Right renal cortex interstitium (tissue), 3 donors: ENCODE results near the gene MARK3. TPM values are rescaled to one million over a fixed set of nuclear protein-coding genes. Genes with fewer than 3 reads are reported as not detected.
A peak's percentile ranks its signal among the peaks of the same experiment; 100 is the strongest.

Source experiments
- DNase-seq, 3 donors: peaks; one replicate each; pipeline ENCODE4 v3.0.0-alpha.2; 2013; ENCODE audit warnings: low read depth in 3 of 3, low spot score in 2 of 3
- polyA plus RNA-seq, 3 donors: library from polyadenylated mRNA; unstranded; fragments of 120-200 nt; gene quantifications; one replicate each; pipeline ENCODE4 v1.2.1, GENCODE V29; 2013; ENCODE audit not compliant: insufficient read length in 3 of 3

Gene MARK3
- polyA plus RNA-seq, 3 donors, result 87.3 to 99.0 (median 97.8) TPM

DNA sequence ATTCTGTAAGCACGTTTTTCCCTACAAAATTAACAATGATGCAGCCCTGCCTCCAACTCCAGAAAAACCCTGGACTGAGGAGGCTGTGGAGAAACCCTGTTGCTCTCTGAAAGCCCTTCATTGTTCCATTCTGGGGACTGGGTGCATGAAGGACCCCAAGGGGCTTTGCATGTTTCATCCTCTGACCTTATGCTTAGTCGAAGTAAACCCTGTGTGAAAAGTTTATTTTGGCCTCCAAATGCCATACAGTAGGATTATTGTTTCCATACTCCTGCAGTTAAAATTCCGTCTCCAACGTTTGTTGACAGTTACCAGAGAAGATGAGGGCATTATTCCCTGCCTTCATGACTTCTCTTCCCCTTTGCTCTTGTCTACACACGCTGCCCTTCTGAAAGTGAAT lies 91.4 kb downstream of the MARK3 start:
- DNase-seq, result no peak

DNA sequence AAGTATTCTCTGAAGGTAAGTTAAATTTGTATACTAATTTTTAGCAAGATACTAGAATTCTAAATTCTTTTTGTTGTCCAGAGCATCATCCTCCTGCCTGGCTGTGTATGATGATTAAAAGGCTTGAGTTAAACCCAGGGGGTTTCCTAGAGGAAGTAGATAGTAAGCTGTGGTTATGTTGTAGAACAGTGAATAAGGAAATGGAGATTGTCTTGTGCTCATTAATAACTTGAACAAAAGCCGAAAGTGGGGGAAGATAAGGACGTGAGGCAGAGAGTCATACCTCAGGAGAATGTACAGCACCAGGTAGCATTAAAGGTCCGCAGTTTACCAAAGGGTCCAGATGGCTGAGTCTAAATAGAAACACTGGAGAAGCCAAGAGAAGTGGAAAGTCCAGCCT lies 95.4 kb downstream of the MARK3 start:
- no peak for DNase-seq

DNA sequence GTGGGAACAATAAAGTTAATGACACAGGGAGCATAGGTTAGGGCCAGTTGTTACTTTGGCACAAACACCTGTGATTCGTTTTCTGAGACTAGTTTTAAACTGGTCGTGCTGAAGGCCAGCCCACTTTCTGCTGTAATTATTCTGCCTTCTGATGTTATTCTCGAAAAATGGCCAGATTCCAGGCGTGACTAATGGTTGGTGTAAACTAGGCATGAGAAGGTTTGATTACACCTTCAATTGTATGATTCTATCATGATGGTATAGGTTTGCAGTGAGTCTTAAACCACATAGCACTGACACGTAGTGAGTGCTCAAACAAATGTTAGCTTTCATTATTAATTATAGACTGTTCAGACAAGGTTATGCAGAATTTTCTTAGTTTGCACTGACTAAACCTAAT lies 98.4 kb downstream of the MARK3 start:
- peak in 2 of 3 donors; percentile 10 to 13 for DNase-seq

DNA sequence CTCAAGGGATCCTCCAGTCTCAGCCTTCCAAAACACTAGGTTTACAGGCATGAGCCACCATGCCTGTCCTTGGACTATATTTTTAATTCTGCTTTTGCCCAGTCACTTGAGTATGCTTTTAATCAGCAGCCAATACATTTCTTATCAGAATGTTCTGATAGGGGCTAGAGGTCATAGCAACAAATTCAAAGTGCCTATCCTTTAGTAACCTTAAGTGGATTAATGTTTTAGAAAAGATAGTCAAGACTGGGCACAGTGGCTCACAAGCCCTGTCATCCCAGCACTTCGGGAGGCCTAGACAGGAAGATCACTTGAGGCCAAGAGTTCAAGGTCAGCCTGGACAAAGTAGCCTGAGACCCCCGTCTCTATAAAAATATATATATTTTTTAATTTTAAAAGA lies 100.3 kb downstream of the MARK3 start:
- DNase-seq, result no peak

DNA sequence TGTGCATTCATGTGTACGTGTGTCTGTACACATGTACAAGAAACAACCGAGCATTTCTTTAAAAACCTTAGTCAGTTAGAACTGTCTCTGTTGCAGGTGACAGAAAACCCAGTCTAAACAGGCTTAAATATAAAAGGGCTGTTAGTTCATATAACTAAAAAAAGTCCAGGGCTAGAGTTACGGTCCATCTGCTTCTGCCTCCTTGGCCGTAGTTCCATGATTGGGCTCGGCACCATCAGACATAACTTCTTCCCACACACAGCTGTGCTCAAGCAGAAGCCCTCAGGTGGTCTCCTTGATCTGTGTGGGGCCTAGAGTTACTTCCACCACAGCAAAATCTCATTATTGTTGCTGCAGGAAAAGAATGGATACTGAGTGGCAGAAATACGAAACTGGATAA lies 102.9 kb downstream of the MARK3 start:
- DNase-seq, result no peak

DNA sequence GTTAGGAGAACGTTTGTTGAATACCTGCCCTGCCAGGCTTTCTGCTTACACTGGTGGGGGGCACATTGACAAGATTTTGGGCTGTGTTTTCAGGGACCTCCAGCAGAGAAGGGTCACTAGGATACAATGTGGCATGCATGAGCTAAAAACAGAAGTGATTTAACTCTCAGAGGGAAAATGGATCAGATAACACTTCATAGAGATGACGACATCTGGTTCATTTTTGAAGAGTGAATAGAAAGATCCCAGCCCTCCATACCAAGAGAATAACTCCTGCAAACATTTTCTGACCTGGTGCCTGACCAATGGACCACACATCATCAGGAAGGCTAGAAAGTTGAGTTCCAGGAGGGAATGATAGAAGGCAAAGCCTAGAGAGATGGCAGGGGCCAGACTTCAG lies 103.7 kb downstream of the MARK3 start:
- no peak for DNase-seq

DNA sequence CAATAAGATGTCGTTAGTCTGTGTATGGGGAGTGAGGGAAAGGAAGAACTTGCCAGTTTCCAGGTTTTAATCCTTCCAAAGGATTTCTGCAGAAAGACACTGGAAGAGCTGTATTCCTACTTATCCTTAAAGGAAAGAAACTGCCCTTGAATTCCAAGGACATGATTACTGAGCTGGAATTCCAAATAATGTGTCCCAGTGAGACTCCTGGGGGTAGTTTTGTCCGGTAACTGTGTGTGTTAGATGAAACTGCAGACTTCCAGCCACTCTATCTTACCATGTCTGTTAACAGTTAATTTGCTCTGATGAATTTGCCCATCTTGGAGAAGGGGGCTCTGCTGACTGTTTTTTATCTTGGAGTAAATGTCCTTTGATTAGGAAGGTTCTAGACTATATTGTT lies 104.4 kb downstream of the MARK3 start:
- no peak for DNase-seq

DNA sequence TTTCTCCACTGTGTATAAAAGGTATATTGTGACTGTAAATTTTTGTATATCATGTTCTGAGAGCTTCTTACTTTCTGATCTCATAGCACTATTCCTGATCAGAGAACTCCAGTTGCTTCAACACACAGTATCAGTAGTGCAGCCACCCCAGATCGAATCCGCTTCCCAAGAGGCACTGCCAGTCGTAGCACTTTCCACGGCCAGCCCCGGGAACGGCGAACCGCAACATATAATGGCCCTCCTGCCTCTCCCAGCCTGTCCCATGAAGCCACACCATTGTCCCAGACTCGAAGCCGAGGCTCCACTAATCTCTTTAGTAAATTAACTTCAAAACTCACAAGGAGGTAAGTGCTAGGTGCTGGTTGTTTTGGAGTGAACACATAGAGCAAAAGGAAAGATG lies 106.5 kb downstream of the MARK3 start:
- no peak for DNase-seq

DNA sequence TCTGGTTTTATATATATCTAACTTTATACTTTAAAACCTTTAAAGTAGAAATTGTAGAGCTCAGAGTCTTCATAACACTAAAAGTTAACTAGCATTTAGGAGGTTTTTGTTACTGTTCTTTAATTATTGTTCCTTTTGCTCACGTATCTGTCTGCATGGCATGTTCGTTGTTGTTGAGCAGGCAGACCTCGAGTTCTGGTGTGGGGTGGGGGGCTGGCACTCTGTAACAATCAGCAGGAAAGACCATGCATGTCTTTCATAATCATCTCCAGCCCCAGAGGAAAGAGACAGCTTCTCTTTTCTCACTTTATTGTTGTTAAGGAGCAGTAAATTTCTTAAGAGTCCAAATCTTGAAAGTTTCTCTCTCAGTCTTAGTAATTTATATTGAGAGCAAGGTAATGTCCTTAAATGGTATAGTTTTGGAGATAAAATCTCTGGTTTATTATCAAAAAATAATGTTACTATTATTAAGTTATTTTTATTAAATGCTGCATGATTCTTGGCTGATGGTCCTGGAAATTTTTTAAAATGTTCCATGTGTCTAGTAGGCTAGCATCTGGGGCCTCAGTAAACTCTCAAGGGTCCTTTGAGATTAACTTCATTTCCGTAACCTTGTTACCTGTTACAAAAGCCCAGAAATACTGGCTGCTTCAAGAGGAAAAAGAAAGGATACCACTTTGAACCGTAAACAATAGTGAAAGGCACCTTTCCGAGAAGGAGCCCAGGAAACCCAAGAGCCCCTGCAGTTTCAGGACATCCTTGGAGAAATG lies 107.1 kb downstream of the MARK3 start:
- no peak for DNase-seq

DNA sequence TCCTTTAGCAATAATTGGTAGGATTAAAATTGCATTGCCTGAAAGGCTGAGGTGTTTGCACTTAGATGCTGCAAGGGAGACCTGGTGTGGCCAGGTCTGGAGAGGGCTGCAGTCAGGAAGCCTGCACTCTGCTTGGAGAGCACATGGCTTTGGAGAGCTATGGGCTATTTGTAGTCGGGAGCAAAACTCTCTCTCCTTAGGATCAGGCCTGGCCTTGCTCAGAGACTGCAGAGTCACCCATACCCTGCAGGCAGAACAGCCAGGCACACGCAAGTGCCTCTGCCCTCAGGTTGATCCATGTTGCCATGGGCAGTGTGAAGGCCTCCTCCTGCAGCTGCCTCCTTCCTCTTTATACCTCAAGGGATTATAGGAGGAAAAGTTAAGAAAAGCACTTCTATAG lies 110.6 kb downstream of the MARK3 start:
- no peak for DNase-seq

DNA sequence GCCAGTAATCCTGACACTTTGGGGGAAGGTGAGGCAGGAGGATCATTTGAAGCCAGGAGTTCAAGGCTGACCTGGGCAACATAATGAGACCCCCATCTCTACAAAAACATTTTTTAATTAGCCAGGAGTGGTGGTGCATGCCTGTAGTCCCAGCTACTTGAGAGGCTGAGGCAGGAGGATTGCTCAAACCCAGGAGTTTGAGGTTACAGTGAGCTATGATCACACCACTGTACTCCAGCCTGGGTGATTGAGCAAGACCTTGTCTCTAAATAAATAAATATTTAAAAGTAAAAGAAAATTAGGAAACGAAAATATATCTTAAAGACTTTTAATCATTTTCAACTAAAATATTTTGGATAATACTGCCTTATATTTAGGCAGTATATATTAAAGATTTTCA lies 111.6 kb downstream of the MARK3 start:
- no peak for DNase-seq

DNA sequence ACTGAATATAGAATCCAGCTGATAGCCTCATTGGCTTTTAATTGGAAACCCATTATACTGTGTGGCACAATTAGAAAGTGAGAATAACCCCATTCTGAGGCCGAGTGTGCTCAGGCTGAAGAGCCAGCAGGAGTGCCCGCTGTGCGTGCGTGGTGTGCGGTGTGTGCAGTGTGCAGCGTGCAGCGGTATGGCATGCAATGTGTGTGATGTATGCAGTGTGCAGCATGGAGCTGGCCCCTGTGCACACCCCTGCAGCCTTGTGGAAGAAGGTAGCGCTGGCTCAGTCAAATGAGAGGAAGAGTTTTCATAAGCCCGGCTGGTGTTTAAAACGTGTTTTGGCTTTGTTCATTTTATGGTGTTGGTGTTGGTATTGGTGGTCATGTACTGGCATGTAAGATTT lies 114.5 kb downstream of the MARK3 start:
- DNase-seq, result no peak

DNA sequence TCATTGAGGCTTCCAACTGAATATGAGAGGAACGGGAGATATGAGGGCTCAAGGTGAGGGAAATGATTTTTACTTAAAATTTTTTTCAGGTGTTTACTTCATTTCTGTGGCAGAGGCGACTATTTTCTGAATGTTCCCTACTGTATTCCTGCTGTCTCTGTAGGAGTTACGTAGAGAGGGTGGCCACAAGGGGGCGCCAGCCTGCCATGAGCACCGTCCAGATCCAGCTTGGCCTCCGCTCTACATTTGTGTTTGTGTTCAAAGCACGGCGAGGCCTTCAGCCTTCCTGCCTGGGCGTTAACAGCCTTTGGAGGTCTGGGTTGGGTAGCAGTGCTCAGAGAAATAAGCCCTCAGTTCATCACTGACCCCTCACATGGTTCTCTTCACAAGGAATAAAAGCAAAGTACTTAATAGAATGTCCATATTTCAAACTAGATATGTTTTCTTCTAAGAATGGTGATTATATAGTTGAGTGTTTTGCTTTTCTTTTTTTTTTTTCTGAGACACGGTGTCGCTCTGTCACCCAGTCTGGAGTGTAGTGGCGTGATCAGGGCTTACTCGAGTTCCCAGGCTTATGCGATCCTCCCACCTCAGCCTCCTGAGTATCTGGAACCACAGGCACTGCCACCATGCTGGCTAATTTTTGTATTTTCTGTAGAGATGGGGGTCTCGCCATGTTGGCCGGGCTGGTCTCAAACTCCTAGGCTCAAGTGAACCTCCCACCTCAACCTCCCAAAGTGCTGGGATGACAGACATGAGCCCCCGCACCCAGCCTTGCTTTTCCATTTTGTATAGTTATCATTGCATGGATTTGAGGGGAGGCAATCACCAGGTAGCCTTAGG lies 115.2 kb downstream of the MARK3 start:
- DNase-seq, result peak in 1 of 3 donors; percentile 80

DNA sequence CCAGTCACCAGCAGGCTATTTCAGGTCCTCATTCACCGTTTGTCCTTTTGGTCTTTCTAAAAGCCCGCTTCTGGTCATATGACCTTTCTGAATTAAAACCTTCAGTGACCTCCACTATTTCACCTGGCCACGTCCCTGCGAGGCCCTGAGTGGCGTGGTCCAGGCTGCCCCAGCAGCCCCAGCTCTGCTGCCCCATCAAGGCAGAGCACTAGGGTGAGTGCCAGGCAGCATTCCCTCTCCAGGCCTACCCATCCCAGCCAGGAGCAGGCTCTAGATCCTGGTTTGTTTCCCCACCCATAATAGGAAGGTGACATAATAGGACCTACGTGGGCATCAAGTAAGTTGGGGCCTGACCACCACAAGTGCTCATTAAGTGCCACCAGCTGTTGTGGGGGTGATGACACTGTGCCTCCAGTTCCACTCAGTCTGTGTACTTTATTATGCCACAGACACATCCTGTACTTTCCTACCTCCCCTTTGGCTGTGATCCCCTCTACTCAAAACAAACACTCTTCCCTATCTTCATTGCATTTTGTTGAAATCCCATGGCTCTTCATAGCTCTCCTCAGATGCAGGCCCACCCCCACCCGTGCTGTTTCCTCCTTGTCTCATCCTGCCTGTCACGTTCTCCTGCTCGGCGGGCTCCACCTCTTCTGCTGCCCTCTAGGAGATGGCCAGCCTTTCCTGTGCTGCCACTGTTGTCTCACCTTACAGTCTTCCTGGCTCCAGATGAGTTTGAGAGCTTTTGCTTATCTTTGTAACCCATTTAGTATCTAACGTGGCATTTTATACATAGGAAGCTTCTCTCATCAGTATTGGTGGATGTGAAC lies 116.0 kb downstream of the MARK3 start:
- no peak for DNase-seq

DNA sequence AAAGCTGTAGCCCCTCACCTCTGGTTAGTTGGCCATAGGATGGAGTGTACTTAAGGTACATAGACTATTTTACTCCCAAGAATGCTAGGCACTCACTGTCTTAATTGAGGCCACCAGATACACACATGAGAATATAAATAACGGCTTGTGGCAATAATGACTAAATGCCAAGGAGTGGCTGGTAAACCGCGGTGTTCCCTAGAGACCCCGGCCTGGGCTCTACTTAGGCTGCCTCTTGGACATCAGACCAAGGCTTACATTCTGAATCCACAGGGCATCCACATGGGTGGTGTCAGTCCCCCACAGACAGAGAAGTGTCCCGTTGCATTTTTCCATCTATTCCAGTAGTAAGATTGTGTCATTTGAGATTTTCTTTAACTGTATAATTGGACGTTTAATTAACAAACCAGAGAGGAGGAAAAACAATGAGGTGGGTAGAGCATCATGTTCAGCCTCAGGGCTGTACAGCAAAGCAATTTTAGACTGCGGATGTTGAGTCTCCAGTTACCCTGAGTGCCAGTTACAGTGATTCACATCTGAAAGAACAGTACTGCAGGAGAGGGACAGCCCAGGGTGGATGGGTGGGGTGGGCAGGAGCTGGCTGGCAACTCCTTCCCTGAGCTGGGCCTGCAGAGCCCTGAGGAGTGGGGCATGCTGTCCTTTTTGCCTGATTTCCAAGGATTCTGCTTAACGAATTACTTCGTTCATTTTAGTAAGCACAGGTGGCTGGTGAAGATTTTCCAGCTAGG lies 116.9 kb downstream of the MARK3 start:
- no peak for DNase-seq

DNA sequence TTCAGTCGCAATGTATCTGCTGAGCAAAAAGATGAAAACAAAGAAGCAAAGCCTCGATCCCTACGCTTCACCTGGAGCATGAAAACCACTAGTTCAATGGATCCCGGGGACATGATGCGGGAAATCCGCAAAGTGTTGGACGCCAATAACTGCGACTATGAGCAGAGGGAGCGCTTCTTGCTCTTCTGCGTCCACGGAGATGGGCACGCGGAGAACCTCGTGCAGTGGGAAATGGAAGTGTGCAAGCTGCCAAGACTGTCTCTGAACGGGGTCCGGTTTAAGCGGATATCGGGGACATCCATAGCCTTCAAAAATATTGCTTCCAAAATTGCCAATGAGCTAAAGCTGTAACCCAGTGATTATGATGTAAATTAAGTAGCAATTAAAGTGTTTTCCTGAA lies 117.7 kb downstream of the MARK3 start:
- no peak for DNase-seq

DNA sequence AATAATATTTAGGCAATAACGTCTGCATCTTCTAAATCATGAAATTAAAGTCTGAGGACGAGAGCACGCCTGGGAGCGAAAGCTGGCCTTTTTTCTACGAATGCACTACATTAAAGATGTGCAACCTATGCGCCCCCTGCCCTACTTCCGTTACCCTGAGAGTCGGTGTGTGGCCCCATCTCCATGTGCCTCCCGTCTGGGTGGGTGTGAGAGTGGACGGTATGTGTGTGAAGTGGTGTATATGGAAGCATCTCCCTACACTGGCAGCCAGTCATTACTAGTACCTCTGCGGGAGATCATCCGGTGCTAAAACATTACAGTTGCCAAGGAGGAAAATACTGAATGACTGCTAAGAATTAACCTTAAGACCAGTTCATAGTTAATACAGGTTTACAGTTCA lies 118.1 kb downstream of the MARK3 start:
- no peak for DNase-seq

DNA sequence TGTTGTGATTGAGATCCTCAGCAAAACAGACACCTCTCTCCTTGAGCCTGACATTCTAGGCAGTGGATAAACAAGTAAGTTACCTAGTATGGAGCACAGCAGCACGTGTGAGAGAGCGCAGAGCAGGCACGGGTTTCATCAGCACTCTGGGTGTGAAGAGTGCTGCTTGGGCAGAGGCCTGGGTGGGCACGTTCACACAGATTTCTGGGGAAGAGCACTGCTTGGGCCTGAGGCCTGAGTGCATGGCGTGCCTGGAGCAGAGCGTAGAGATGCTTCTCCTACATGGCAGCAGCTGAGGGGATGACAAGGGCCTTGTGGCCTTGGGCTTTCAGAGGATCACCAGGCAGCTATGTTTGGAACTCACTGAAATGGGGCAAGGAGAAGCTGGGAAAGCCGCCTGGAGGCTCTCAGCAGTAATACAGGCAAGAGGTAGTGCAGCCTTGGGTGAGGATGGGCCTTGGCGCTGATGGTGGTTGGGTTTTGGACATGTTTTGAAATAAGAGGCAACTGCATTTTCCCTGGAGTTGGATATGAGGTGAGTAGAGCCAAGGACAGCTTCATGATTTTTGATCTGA lies 119.9 kb downstream of the MARK3 start:
- DNase-seq, result no peak

DNA sequence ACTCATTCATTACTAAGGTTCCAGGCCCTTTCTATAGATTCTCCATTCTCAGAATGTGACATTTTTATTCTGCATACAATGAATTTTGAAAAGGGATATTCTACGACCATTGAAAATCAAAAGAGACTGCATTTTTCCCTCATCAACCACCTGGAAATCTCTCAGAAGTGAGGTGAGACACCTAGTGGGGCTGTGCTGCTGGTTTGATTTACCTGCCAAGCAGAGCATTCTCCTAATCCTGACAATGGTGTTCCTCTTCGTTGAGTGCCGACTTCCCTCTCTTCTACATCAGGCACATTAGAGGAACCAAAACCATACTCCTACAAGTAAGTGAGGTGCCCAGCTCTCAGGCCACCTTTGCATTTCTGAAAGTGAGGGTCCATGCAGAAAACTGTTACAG lies 122.5 kb downstream of the MARK3 start:
- DNase-seq, result no peak
